Measurements from ENCODE around the gene RPRM.
A peak's percentile ranks its signal among the peaks of the same experiment; 100 is the strongest.
"Not testable (repeated sequence)": the region's sequence is repeated elsewhere in the genome, so short reads cannot be mapped to it uniquely, and the experiment has no call there.

The RPRM gene

GRCh38 chr2:153478289-153479261 is at the start of gene RPRM:
Gene RPRM, minus strand, starts transcription at chr2:153478762. Its CDS starts 197 bp downstream, at chr2:153478565.
- Histone ChIP-seq H3K9me3 (ENCODE audit: insufficient read depth, low read length) (no peaks in the 10 kb centered on the region), H3K4me3 (ENCODE audit: insufficient read length, low read depth) (peak within 1 kb of the TSS; percentile 90), H3K9ac (ENCODE audit: insufficient read length, low read depth) (peak within 1 kb of the TSS; percentile 100), H3K36me3 (ENCODE audit: insufficient read depth, insufficient read length, low read length) (no peaks in the 10 kb centered on the region), H3K4me1 (ENCODE audit: insufficient read depth, insufficient read length) (no peaks in the 10 kb centered on the region), H3K27me3 (ENCODE audit: insufficient read depth, insufficient read length) (no peaks in the 10 kb centered on the region)
- peak; percentile 81 for DNase-seq (ENCODE audit: low read depth, low spot score)
- TF ChIP-seq ZNF274 (IDR thresholded peaks at IDR 0.05; ENCODE audit: low read depth, low read length) (no peak), SUZ12 (IDR thresholded peaks at IDR 0.05; ENCODE audit: extremely low read depth, insufficient read depth, insufficient read length) (no peak), YY1 (IDR thresholded peaks at IDR 0.05; ENCODE audit: insufficient read depth, insufficient read length) (no peak)

DNA sequence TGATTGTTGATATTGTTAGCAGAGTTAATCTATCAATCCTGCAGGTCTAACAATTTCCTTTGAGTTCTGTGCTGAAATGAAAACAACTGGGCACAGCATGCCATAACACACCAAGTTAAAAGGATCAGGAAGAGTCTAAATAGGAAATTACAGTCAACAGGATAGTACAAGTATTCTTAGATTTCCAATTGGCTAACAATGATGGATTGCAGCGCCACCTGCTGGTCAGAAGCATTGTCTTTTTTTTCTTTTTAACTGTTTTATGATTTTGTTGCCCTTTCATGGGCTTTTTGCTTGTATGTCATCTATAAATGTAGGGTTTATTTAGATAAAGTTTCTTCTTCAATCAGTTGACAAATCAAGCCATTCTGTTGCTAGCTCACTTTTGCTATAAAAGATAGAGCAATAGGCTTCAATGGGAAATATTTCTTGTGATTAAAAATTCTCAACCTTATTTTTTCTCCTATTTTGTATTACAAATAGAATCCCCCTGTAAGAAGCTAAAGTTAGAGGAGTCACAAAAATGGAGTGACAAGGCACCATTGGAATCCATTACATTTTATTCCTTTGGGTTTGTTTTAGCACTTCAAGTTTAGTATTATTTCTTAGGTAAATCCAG is 40.8 kb upstream of the RPRM start:
- H3K9me3 ChIP-seq (ENCODE audit: insufficient read depth, low read length): no peaks in the 10 kb centered on the region
- H3K4me1 ChIP-seq (ENCODE audit: insufficient read depth, insufficient read length): no peaks in the 10 kb centered on the region
- no peak for TF ChIP-seq SUZ12 (IDR thresholded peaks at IDR 0.05; ENCODE audit: extremely low read depth, insufficient read depth, insufficient read length)
- no peak for TF ChIP-seq ZNF274 (IDR thresholded peaks at IDR 0.05; ENCODE audit: low read depth, low read length)
- no peak for TF ChIP-seq YY1 (IDR thresholded peaks at IDR 0.05; ENCODE audit: insufficient read depth, insufficient read length)
- H3K36me3 ChIP-seq (ENCODE audit: insufficient read depth, insufficient read length, low read length): peaks cover 3% of the 10 kb centered on the region
- H3K9ac ChIP-seq (ENCODE audit: insufficient read length, low read depth): no peak overlapping the region
- no peak overlapping the region for H3K4me3 ChIP-seq (ENCODE audit: insufficient read length, low read depth)
- H3K27me3 ChIP-seq (ENCODE audit: insufficient read depth, insufficient read length): no peaks in the 10 kb centered on the region
- peak; percentile 44 for DNase-seq (ENCODE audit: low read depth, low spot score)

DNA sequence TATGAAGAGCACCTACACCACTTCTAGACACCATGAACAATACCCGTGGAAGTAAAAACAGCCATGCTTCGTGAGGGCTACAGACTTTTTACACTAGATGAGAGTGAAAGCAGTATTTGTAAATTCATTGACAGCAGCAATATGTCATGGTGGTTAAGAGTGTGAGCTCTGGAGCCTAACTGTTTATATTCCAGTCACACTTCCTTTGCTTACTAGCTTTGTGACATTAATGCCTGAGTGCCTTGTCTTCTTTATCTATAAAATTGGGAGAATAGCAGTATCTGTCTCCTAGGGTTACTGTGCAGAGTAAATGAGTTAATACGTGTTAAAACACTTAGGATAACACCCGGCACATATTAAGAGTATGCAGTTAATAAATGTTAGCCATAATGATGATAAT is 33.8 kb upstream of the RPRM start:
- TF ChIP-seq ZNF274 (IDR thresholded peaks at IDR 0.05; ENCODE audit: low read depth, low read length) (no peak), YY1 (IDR thresholded peaks at IDR 0.05; ENCODE audit: insufficient read depth, insufficient read length) (no peak), SUZ12 (IDR thresholded peaks at IDR 0.05; ENCODE audit: extremely low read depth, insufficient read depth, insufficient read length) (no peak)
- DNase-seq (ENCODE audit: low read depth, low spot score): no peak

GRCh38 chr2:153510996-153511395 is 32.4 kb upstream of the RPRM start:
- H3K9me3 ChIP-seq (ENCODE audit: insufficient read depth, low read length): peaks cover 34% of the 10 kb centered on the region
- H3K27me3 ChIP-seq (ENCODE audit: insufficient read depth, insufficient read length): no peaks in the 10 kb centered on the region
- no peak for TF ChIP-seq SUZ12 (IDR thresholded peaks at IDR 0.05; ENCODE audit: extremely low read depth, insufficient read depth, insufficient read length)
- TF ChIP-seq ZNF274 (IDR thresholded peaks at IDR 0.05; ENCODE audit: low read depth, low read length): no peak
- no peak for TF ChIP-seq YY1 (IDR thresholded peaks at IDR 0.05; ENCODE audit: insufficient read depth, insufficient read length)
- no peak overlapping the region for H3K4me3 ChIP-seq (ENCODE audit: insufficient read length, low read depth)
- DNase-seq (ENCODE audit: low read depth, low spot score): no peak
- H3K4me1 ChIP-seq (ENCODE audit: insufficient read depth, insufficient read length): no peaks in the 10 kb centered on the region
- H3K9ac ChIP-seq (ENCODE audit: insufficient read length, low read depth): no peak overlapping the region
- peaks cover 18% of the 10 kb centered on the region for H3K36me3 ChIP-seq (ENCODE audit: insufficient read depth, insufficient read length, low read length)

More for the DNA sequence above, 33.8 kb upstream of the RPRM start:
- Histone ChIP-seq H3K4me3 (ENCODE audit: insufficient read length, low read depth) (no peak overlapping the region), H3K9me3 (ENCODE audit: insufficient read depth, low read length) (peaks cover 22% of the 10 kb centered on the region), H3K4me1 (ENCODE audit: insufficient read depth, insufficient read length) (no peaks in the 10 kb centered on the region), H3K36me3 (ENCODE audit: insufficient read depth, insufficient read length, low read length) (peaks cover 16% of the 10 kb centered on the region), H3K9ac (ENCODE audit: insufficient read length, low read depth) (no peak overlapping the region), H3K27me3 (ENCODE audit: insufficient read depth, insufficient read length) (no peaks in the 10 kb centered on the region)

DNA sequence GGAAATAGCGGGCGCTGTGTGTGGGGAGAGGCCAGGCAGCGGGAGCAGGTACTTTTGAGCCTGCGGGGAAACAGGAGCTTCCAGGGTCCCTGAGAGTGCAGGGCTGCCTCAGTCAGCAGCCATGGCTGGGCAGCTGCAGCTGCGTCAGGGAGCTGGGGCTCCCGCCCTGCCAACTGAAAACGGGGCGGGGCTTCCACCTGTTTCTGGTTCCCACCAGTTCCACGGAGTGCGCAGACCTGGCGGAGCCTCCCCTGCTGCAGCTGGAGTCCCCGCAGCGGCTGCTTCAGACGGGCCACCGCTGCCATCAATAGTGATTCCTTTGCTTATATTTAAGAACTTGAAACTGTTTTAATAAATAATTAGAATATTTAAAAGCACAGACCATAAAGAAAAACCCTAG is 30.6 kb upstream of the RPRM start:
- Histone ChIP-seq H3K9me3 (ENCODE audit: insufficient read depth, low read length) (peaks cover 35% of the 10 kb centered on the region), H3K4me3 (ENCODE audit: insufficient read length, low read depth) (no peak overlapping the region), H3K9ac (ENCODE audit: insufficient read length, low read depth) (no peak overlapping the region), H3K27me3 (ENCODE audit: insufficient read depth, insufficient read length) (no peaks in the 10 kb centered on the region), H3K36me3 (ENCODE audit: insufficient read depth, insufficient read length, low read length) (peaks cover 14% of the 10 kb centered on the region), H3K4me1 (ENCODE audit: insufficient read depth, insufficient read length) (no peaks in the 10 kb centered on the region)
- no peak for TF ChIP-seq ZNF274 (IDR thresholded peaks at IDR 0.05; ENCODE audit: low read depth, low read length)
- no peak for TF ChIP-seq SUZ12 (IDR thresholded peaks at IDR 0.05; ENCODE audit: extremely low read depth, insufficient read depth, insufficient read length)
- TF ChIP-seq YY1 (IDR thresholded peaks at IDR 0.05; ENCODE audit: insufficient read depth, insufficient read length): no peak
- no peak for DNase-seq (ENCODE audit: low read depth, low spot score)

GRCh38 chr2:153506499-153506898 is 27.9 kb upstream of the RPRM start:
- not testable (repeated sequence) for H3K27me3 ChIP-seq (ENCODE audit: insufficient read depth, insufficient read length); H3K4me1 ChIP-seq (ENCODE audit: insufficient read depth, insufficient read length); H3K4me3 ChIP-seq (ENCODE audit: insufficient read length, low read depth); H3K9ac ChIP-seq (ENCODE audit: insufficient read length, low read depth); DNase-seq (ENCODE audit: low read depth, low spot score)
- peaks cover 14% of the 10 kb centered on the region for H3K36me3 ChIP-seq (ENCODE audit: insufficient read depth, insufficient read length, low read length)
- H3K9me3 ChIP-seq (ENCODE audit: insufficient read depth, low read length): peaks cover 35% of the 10 kb centered on the region

- DNase-seq (ENCODE audit: low read depth, low spot score): no peak
- H3K9ac ChIP-seq (ENCODE audit: insufficient read length, low read depth): no peak overlapping the region
- no peaks in the 10 kb centered on the region for H3K4me1 ChIP-seq (ENCODE audit: insufficient read depth, insufficient read length)
- H3K36me3 ChIP-seq (ENCODE audit: insufficient read depth, insufficient read length, low read length): peaks cover 4% of the 10 kb centered on the region
- H3K9me3 ChIP-seq (ENCODE audit: insufficient read depth, low read length): no peaks in the 10 kb centered on the region
- H3K27me3 ChIP-seq (ENCODE audit: insufficient read depth, insufficient read length): no peaks in the 10 kb centered on the region
- TF ChIP-seq SUZ12 (IDR thresholded peaks at IDR 0.05; ENCODE audit: extremely low read depth, insufficient read depth, insufficient read length): no peak
- H3K4me3 ChIP-seq (ENCODE audit: insufficient read length, low read depth): no peak overlapping the region
Observed at GRCh38 chr2:153499439-153499838, 20.9 kb upstream of the RPRM start.
